Erythroblast (primary cell): ENCODE data around the gene ADGRD1.

Experiments
- GATA1 ChIP-seq: IDR thresholded peaks from 2 replicates; pipeline ENCODE4 v1.6.1; 2011; ENCODE audit warnings: low read depth, mild to moderate bottlenecking, control low read depth, low read length, moderate library complexity
- POLR2A ChIP-seq: IDR thresholded peaks from 2 replicates; pipeline ENCODE4 v1.6.1; 2011; ENCODE audit warnings: mild to moderate bottlenecking, low read length

- TF ChIP-seq POLR2A (no peak), GATA1 (no peak)
These were observed 8.3 kb downstream of the ADGRD1 start for GRCh38 chr12:130961921-130962451.
